OCI-LY7 (cell line): ENCODE data around the gene TP63. TPM values are rescaled to one million over a fixed set of nuclear protein-coding genes. Genes with fewer than 3 reads are reported as not detected.

Experiments
- BruUV-seq: library from RNA; stranded (reverse); fragments of 400-500 nt; replicated peaks from 2 replicates; lab custom pipeline; 2021; lab: Mats Ljungman, UMichigan
- CTCF ChIA-PET: fragments of 300-600 bp; sonication (Branson Sonifier 250); formaldehyde crosslinking; loops from one replicate; lab custom pipeline; 2022; ENCODE audit warnings: antibody characterized with exemption; ENCODE audit not compliant: unreplicated experiment; lab: Charles Lee
- POLR2A ChIA-PET: fragments of 300-600 bp; sonication (Branson Sonifier 250); formaldehyde crosslinking; loops from one replicate; lab custom pipeline; 2022; ENCODE audit warnings: antibody characterized with exemption; lab: Charles Lee
- DNase-seq: peaks from one replicate; pipeline ENCODE4 v3.0.0-alpha.2; 2015; ENCODE audit warnings: low spot score
- H2AFZ ChIP-seq: fragments of 200-600 bp; sonication (generic), shearing (Covaris generic); 2 replicates; pipeline ENCODE4 v1.6.1; 2014; ENCODE audit warnings: mild to moderate bottlenecking, antibody characterized with exemption, low read length, moderate library complexity
- H3K27ac ChIP-seq: fragments of 200-600 bp; sonication (generic); 2 replicates; pipeline ENCODE4 v1.5.1; 2014; ENCODE audit warnings: mixed run types, low read depth, mild to moderate bottlenecking, moderate library complexity, low read length, inconsistent platforms; ENCODE audit not compliant: poor library complexity, severe bottlenecking
- H3K36me3 ChIP-seq: fragments of 200-600 bp; sonication (generic); 2 replicates; pipeline ENCODE4 v1.6.1; 2014; ENCODE audit warnings: mild to moderate bottlenecking, antibody characterized with exemption, low read length, moderate library complexity, mixed read lengths; ENCODE audit not compliant: insufficient read depth
- H3K4me1 ChIP-seq: fragments of 200-600 bp; sonication (generic); 2 replicates; pipeline ENCODE4 v1.5.1; 2014; ENCODE audit warnings: mild to moderate bottlenecking, low read length; ENCODE audit not compliant: insufficient read depth, poor library complexity, severe bottlenecking
- H3K4me2 ChIP-seq: fragments of 200-600 bp; sonication (generic); 2 replicates; pipeline ENCODE4 v1.6.1; 2014; ENCODE audit warnings: mild to moderate bottlenecking, low read length
- H3K4me3 ChIP-seq: fragments of 200-600 bp; sonication (generic); 2 replicates; pipeline ENCODE4 v1.5.1; 2014; ENCODE audit warnings: mild to moderate bottlenecking, low read depth, low read length; ENCODE audit not compliant: poor library complexity, severe bottlenecking
- H3K79me2 ChIP-seq: fragments of 200-600 bp; sonication (generic); 2 replicates; pipeline ENCODE4 v1.6.1; 2016; ENCODE audit warnings: low read depth, mild to moderate bottlenecking, low read length, moderate library complexity, mixed read lengths; ENCODE audit not compliant: insufficient read depth
- H3K9me2 ChIP-seq: fragments of 200-600 bp; sonication (generic); 2 replicates; pipeline ENCODE4 v1.6.1; 2016; ENCODE audit warnings: mild to moderate bottlenecking, low read length, mixed read lengths; ENCODE audit not compliant: insufficient read depth
- H3K9me3 ChIP-seq: fragments of 200-600 bp; sonication (generic); 2 replicates; pipeline ENCODE4 v1.6.1; 2014; ENCODE audit warnings: mild to moderate bottlenecking, mixed run types, low read length, mixed read lengths
- H4K20me1 ChIP-seq: fragments of 200-600 bp; sonication (generic); 2 replicates; pipeline ENCODE4 v1.6.1; 2014; ENCODE audit warnings: mild to moderate bottlenecking, antibody characterized with exemption, low read length, moderate library complexity, mixed read lengths; ENCODE audit not compliant: insufficient read depth
- EZH2phosphoT487 ChIP-seq: fragments of 200-600 bp; sonication (generic); IDR thresholded peaks from 2 replicates; pipeline ENCODE4 v1.6.1; 2018; ENCODE audit warnings: low read depth, borderline replicate concordance, mild to moderate bottlenecking, mixed run types, antibody characterized with exemption, low read length, moderate library complexity, mixed read lengths
- intact Hi-C: fragments of 100-400 bp; cut with micrococcal nuclease; formaldehyde crosslinking; loops from one replicate; pipeline ENCODE4 v1.10.0; 2022; ENCODE audit not compliant: unreplicated experiment
- microRNA-seq: library from miRNA; unstranded; fragments of <30 nt; microRNA quantifications from one replicate; pipeline ENCODE4 v1.2.0, GENCODE V29; 2022; ENCODE audit warnings: borderline replicate concordance
- small RNA-seq: library from RNA; depleted of rRNA; stranded (forward); fragments of <200 nt; gene quantifications from one replicate; pipeline ENCODE3, GENCODE V24; 2014
- total RNA-seq, 2 experiments: library from RNA; depleted of rRNA in 1 of 2; stranded (reverse); fragments of >200 nt in 1 of 2; shearing (Covaris generic) in 1 of 2; gene quantifications; 2 replicates each; pipeline ENCODE4 v1.2.3, GENCODE V29; 2014 to 2022
- TF ChIP-seq, protein P1 (sequence below): fragments of 200-600 bp; sonication (generic); conservative IDR thresholded peaks from 2 replicates; pipeline ENCODE4 v1.5.1; 2014; ENCODE audit warnings: mild to moderate bottlenecking, antibody characterized with exemption, low read length, moderate library complexity, mixed read lengths

Gene TP63
- total RNA-seq, 2 experiments from 2014 or later: 0.16 to 1.1 TPM

GRCh38 chr3:189944285-189945145 lies 313.3 kb downstream of the TP63 start:
- no peak for DNase-seq
- H3K9me3 ChIP-seq: no peaks in the 10 kb centered on the region
- no peaks in the 10 kb centered on the region for H4K20me1 ChIP-seq
- H3K4me3 ChIP-seq: no peak overlapping the region
- TF ChIP-seq, protein P1, sequence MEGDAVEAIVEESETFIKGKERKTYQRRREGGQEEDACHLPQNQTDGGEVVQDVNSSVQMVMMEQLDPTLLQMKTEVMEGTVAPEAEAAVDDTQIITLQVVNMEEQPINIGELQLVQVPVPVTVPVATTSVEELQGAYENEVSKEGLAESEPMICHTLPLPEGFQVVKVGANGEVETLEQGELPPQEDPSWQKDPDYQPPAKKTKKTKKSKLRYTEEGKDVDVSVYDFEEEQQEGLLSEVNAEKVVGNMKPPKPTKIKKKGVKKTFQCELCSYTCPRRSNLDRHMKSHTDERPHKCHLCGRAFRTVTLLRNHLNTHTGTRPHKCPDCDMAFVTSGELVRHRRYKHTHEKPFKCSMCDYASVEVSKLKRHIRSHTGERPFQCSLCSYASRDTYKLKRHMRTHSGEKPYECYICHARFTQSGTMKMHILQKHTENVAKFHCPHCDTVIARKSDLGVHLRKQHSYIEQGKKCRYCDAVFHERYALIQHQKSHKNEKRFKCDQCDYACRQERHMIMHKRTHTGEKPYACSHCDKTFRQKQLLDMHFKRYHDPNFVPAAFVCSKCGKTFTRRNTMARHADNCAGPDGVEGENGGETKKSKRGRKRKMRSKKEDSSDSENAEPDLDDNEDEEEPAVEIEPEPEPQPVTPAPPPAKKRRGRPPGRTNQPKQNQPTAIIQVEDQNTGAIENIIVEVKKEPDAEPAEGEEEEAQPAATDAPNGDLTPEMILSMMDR: no peak
- no peak for TF ChIP-seq EZH2phosphoT487
- no peaks in the 10 kb centered on the region for H3K9me2 ChIP-seq
- no peaks in the 10 kb centered on the region for H3K79me2 ChIP-seq
- CTCF ChIA-PET: no interaction called here
- POLR2A ChIA-PET: interaction anchor here (1.5 kb wide), 1 partner anchor 17 kb away, joined by 3 read pairs; no protein-coding TSS in a partner anchor
- BruUV-seq: no TSS peak
- no peak overlapping the region for H3K4me2 ChIP-seq
- H3K36me3 ChIP-seq: no peaks in the 10 kb centered on the region
- intact Hi-C loops: no loop called here
- no peak overlapping the region for H3K27ac ChIP-seq
- H3K4me1 ChIP-seq: no peaks in the 10 kb centered on the region
- no peak overlapping the region for H2AFZ ChIP-seq

GRCh38 chr3:189945935-189946709 lies 314.9 kb downstream of the TP63 start:
- H3K4me1 ChIP-seq: no peaks in the 10 kb centered on the region
- TF ChIP-seq EZH2phosphoT487: no peak
- TF ChIP-seq, protein P1: no peak
- H4K20me1 ChIP-seq: no peaks in the 10 kb centered on the region
- H2AFZ ChIP-seq: no peak overlapping the region
- BruUV-seq: no TSS peak
- intact Hi-C loops: no loop called here
- DNase-seq: no peak
- no peaks in the 10 kb centered on the region for H3K36me3 ChIP-seq
- ChIA-PET CTCF (no interaction called here), POLR2A (no interaction called here)
- H3K9me2 ChIP-seq: no peaks in the 10 kb centered on the region
- no peak overlapping the region for H3K27ac ChIP-seq
- no peak overlapping the region for H3K4me3 ChIP-seq
- no peak overlapping the region for H3K4me2 ChIP-seq
- no peaks in the 10 kb centered on the region for H3K9me3 ChIP-seq
- no peaks in the 10 kb centered on the region for H3K79me2 ChIP-seq

Small RNA genes within 50 kb of the gene (microRNA-seq; reads per million reads assigned to microRNA genes)
- 3.0 reads per million for gene MIR944

Small RNA genes within 50 kb of the gene (small RNA-seq; reads per million reads assigned to genes)
- gene AC078809.1 (not detected), gene MIR944 (not detected)
